SK-N-MC (cell line): ENCODE measurements around the gene SETD9.

Source experiments
- DNase-seq: peaks from one replicate; pipeline ENCODE4 v3.0.0-alpha.2; 2011; ENCODE audit warnings: low read depth, low spot score
- H3K27ac ChIP-seq: fragments of 200-600 bp; sonication (generic); 2 replicates; pipeline ENCODE4 v1.5.1; 2016; ENCODE audit warnings: mixed run types
- H3K36me3 ChIP-seq: fragments of 200-600 bp; sonication (generic); 2 replicates; pipeline ENCODE4 v1.6.1; 2017; ENCODE audit warnings: antibody characterized with exemption, low read length, mixed read lengths; ENCODE audit not compliant: insufficient read depth
- H3K4me3 ChIP-seq: fragments of 200-600 bp; sonication (generic); 2 replicates; pipeline ENCODE4 v1.5.1; 2016
- H3K9ac ChIP-seq: fragments of 200-600 bp; sonication (generic); 2 replicates; pipeline ENCODE4 v1.8.0; 2017; ENCODE audit warnings: mixed run types, mixed read lengths; ENCODE audit not compliant: insufficient read length
- H3K9me3 ChIP-seq: fragments of 200-600 bp; sonication (generic); 2 replicates; pipeline ENCODE4 v1.6.1; 2017; ENCODE audit warnings: low read depth, mild to moderate bottlenecking, antibody characterized with exemption, low read length, moderate library complexity, mixed read lengths
- EZH2 ChIP-seq: fragments of 200-600 bp; sonication (generic); IDR thresholded peaks from one replicate; pipeline ENCODE4 v1.6.1; 2017; ENCODE audit warnings: antibody characterized with exemption
- FOXP2 ChIP-seq: optimal IDR thresholded peaks from 2 replicates; pipeline ENCODE3; 2011; ENCODE audit warnings: mild to moderate bottlenecking, moderate library complexity; ENCODE audit not compliant: insufficient read depth; ENCODE audit errors: extremely low read length, control extremely low read depth
- POLR2AphosphoS5 ChIP-seq: IDR thresholded peaks from 2 replicates; pipeline ENCODE4 v1.6.1; 2012; ENCODE audit warnings: mild to moderate bottlenecking, low read depth, low read length, borderline replicate concordance

SETD9 gene, protein sequence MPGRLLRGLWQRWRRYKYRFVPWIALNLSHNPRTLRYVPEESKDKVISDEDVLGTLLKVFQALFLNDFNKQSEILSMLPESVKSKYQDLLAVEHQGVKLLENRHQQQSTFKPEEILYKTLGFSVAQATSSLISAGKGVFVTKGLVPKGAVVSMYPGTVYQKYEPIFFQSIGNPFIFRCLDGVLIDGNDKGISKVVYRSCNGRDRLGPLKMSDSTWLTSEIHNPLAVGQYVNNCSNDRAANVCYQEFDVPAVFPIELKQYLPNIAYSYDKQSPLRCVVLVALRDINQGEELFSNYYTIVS

DNA sequence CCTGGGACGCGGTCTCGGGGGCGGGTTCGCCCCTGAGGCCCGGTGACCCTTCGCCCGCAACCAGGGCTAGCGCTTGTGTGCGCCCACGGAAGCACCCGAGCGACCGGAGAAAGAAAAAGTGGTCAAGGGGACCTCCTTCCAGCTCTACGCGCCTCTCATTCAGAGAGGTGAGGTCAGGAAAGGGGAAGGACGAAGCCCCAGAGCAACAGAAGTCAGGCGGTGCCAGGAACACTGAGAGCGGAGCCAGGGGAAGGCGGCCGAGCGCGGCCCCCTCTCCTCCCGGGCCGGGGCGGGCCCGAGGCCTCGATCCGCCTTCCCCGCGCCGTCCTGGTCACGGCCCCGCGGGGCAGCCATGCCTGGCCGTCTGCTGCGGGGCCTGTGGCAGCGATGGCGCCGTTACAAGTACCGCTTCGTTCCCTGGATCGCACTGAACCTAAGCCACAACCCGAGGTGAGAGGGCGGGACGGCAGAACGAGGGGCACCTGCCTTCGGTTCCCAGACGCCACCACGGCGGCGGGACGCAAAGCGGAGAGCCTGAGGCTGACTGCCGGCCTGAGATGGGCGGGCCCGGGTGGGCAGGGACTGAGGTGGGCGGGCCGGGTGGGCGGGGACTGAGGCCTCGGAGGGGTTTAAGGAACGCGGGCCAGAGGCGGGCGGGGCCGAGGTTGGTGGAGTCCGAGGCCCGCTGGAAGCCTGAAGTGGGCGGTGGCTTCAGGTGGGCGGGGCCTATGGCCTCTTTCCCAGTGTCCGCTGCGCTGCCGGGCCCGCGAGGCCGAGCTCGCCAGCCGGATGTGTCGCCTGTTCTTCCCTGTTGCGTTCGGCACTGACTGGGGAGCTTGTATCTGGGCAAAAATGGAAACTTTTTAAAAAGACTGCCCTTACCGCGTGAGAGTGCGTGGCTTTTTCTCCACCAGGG, at the start of gene SETD9:
Gene SETD9, plus strand, starts transcription at position 303 of the 916 bp plus-strand sequence. Its CDS starts 50 bp downstream, at position 353.
- Histone ChIP-seq H3K9me3 (no peaks in the 10 kb centered on the region), H3K27ac (no peak within 1 kb of the TSS), H3K36me3 (no peaks in the 10 kb centered on the region), H3K9ac (no peak within 1 kb of the TSS), H3K4me3 (no peak within 1 kb of the TSS)
- DNase-seq = no peak
- TF ChIP-seq FOXP2 (no peak), POLR2AphosphoS5 (peak; percentile 72)

DNA sequence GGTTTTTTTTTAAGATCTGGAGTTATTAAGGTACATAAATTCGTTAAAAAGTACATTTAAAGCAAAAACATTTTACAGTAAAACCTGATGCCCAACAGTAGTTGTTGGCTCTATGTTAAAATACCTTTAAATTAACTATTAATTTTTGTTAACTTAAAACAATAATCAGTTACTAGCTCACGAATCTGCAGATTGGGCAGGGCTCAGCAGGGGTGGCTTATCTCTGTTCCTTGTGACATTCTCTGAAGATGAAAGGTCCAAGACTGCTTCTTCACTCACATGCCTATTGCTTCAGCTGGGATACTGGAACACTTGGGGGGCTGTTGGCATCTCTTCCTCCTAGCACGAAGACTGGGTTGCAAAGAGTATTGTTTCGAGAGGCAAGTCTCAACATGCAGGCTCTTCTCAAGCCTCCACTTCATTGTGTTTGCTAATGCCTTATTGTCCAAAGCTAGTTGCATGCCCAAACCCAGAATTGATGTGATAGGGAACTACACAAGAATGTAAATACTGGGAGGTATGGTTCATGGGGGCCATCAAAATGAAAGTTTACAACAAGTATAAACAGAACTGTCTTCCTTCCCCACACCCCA, 47.4 kb upstream of the SETD9 start:
- no peaks in the 10 kb centered on the region for H3K9me3 ChIP-seq
- no peak overlapping the region for H3K4me3 ChIP-seq
- no peaks in the 10 kb centered on the region; the same call in 1 of the 2 replicates for H3K36me3 ChIP-seq
- no peak for TF ChIP-seq FOXP2
- H3K27ac ChIP-seq = no peak overlapping the region
- no peak overlapping the region for H3K9ac ChIP-seq
- DNase-seq = no peak

DNA sequence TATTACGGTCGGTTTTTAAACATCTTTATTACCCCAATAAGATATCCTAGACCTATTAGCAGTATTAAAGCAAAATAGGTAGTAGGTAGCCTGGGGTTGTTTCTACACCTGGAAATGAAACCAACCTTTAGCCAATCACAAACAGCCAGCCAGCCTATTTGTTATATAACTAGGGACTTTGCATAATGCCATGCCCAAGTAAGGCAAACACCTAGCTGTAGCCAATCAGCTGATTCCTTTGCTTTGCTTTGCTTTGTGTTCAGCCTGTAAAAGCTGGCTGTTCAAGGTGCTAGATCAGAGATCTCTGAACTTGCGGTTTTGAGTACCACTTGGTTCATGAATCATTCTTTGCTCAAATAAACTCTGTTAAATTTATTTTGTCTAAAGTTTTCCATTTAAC, 46.5 kb upstream of the SETD9 start:
- no peak overlapping the region for H3K27ac ChIP-seq
- no peak for DNase-seq
- H3K4me3 ChIP-seq = no peak overlapping the region
- H3K9ac ChIP-seq = no peak overlapping the region
- TF ChIP-seq EZH2 = no peak
- TF ChIP-seq FOXP2 = no peak
- no peak for TF ChIP-seq POLR2AphosphoS5
- no peaks in the 10 kb centered on the region; the same call in 1 of the 2 replicates for H3K36me3 ChIP-seq
- no peaks in the 10 kb centered on the region for H3K9me3 ChIP-seq

DNA sequence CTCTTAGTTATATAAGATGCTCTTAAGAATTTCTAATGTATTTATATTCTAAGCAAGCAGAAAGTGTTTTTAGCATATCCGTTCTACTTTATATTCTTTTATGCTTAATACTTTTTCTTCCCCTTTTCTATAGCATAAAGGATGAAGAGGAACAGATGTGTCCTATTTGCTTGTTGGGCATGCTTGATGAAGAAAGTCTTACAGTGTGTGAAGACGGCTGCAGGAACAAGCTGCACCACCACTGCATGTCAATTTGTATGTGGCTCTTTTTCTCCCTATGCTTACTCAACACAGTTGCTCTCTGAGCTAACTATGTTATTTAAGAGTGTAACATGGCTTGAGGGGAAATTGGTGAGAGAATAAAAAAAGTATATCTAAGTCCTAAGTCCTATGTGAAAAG, 37.6 kb upstream of the SETD9 start:
- no peak for TF ChIP-seq EZH2
- no peak for TF ChIP-seq POLR2AphosphoS5
- no peak for TF ChIP-seq FOXP2
- Histone ChIP-seq H3K9ac (no peak overlapping the region), H3K27ac (no peak overlapping the region), H3K36me3 (peaks cover 7% of the 10 kb centered on the region), H3K4me3 (no peak overlapping the region), H3K9me3 (no peaks in the 10 kb centered on the region)
- DNase-seq = no peak

DNA sequence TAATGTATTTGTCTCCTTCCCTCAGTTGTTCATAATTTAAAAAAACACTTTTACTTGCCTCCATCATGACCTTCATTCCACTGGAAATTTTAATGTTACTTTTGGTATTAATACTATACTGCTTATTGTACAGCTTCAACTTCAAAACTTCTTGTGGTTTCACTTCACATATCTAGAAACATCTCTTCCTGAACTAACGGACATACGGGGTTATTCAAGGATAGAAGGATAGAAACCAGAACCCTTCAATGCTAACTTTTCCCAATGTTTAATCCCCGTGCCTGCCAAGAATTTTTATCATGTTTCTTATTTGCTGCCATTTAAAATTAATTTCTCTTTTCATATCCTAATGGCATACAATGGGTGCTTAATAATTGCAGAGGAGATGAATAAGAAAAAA, 36.3 kb upstream of the SETD9 start:
- Histone ChIP-seq H3K27ac (no peak overlapping the region), H3K36me3 (peaks cover 7% of the 10 kb centered on the region), H3K4me3 (no peak overlapping the region), H3K9ac (no peak overlapping the region), H3K9me3 (no peaks in the 10 kb centered on the region)
- TF ChIP-seq EZH2 (no peak), FOXP2 (no peak), POLR2AphosphoS5 (no peak)
- DNase-seq = no peak

DNA sequence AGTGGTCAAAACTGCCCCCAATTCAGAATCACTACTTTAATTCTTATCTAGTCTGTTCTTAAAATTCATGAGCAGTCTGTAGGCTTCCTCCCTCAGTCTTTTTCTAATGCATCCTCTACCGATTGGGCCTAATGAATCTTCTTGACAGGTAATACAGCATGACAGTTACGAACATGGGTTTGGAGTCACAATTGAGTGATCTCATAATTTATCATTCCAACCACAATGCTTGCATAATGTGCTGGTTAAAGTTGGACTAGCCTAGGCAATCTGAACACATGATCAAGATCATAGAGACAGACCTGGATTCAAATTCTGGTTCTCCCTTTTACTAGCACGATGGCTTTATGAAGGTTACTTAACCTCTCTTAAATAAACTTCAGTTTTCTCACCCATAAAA, 33.1 kb upstream of the SETD9 start:
- Histone ChIP-seq H3K9me3 (no peaks in the 10 kb centered on the region), H3K9ac (no peak overlapping the region), H3K36me3 (peaks cover 13% of the 10 kb centered on the region; the same call in 1 of the 2 replicates), H3K4me3 (no peak overlapping the region), H3K27ac (no peak overlapping the region)
- no peak for DNase-seq
- no peak for TF ChIP-seq FOXP2
- no peak for TF ChIP-seq POLR2AphosphoS5
- no peak for TF ChIP-seq EZH2

DNA sequence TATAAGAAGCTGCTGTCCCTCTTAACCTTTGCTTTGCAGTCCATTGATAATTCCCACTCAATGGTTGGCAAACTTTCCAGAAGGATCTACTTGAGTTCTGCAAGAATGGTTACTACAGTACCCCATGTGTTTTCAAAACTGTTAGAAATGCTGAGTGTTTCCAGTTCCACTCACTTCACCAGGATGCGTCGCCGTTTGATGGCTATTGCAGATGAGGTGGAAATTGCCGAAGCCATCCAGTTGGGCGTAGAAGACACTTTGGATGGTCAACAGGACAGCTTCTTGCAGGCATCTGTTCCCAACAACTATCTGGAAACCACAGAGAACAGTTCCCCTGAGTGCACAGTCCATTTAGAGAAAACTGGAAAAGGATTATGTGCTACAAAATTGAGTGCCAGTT, 27.8 kb upstream of the SETD9 start:
- no peak overlapping the region for H3K9ac ChIP-seq
- no peak overlapping the region for H3K4me3 ChIP-seq
- no peaks in the 10 kb centered on the region for H3K9me3 ChIP-seq
- no peak overlapping the region for H3K27ac ChIP-seq
- peaks cover 26% of the 10 kb centered on the region for H3K36me3 ChIP-seq
- DNase-seq = no peak
- no peak for TF ChIP-seq EZH2
- TF ChIP-seq POLR2AphosphoS5 = no peak
- no peak for TF ChIP-seq FOXP2

DNA sequence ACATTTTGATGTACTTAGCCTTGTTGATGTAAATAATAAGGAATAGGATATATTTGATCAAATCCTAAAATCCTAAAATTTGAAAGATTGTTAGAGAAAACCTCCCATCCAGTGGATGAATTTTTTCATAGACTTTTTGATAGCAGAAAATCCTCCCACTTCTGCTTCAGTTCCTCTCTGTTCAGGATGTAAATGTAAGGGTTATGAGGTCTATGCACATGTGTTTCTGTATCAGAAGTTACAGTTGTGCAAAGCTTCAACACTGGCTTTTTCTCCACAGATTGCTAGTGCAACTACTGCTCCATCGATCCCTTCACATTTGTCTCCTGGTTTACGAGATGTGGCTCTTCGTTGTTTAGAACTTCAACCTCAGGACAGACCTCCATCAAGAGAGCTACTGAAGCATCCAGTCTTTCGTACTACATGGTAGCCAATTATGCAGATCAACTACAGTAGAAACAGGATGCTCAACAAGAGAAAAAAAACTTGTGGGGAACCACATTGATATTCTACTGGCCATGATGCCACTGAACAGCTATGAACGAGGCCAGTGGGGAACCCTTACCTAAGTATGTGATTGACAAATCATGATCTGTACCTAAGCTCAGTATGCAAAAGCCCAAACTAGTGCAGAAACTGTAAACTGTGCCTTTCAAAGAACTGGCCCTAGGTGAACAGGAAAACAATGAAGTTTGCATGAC, 16.0 kb upstream of the SETD9 start:
- no peak for DNase-seq
- Histone ChIP-seq H3K27ac (no peak overlapping the region), H3K36me3 (no peaks in the 10 kb centered on the region; the same call in 1 of the 2 replicates), H3K4me3 (no peak overlapping the region), H3K9ac (no peak overlapping the region), H3K9me3 (no peaks in the 10 kb centered on the region)
- TF ChIP-seq POLR2AphosphoS5 (no peak), FOXP2 (no peak), EZH2 (no peak)
